HG03575 (cell line): ENCODE results near the gene SLC34A3.

Source experiments
- ATAC-seq: cut with Tn5 transposase; IDR thresholded peaks from one replicate; pipeline ENCODE4 v1.9.1; 2021; ENCODE audit not compliant: unreplicated experiment, insufficient number of reproducible peaks, low FRiP score; ENCODE audit errors: extremely low read depth

SLC34A3 gene

GRCh38 chr9:137194388-137194787 is 36.3 kb upstream of the SLC34A3 start:
- no peak for ATAC-seq

- ATAC-seq = no peak
Observed at GRCh38 chr9:137194909-137195308, 35.8 kb upstream of the SLC34A3 start.

- no peak for ATAC-seq
Observed at GRCh38 chr9:137195525-137196220, 35.0 kb upstream of the SLC34A3 start.

GRCh38 chr9:137198051-137198901 is 32.4 kb upstream of the SLC34A3 start:
- no peak for ATAC-seq

- ATAC-seq = no peak
Observed at GRCh38 chr9:137198902-137199283, 31.8 kb upstream of the SLC34A3 start.

- no peak for ATAC-seq
Observed at GRCh38 chr9:137199411-137200121, 31.1 kb upstream of the SLC34A3 start.

GRCh38 chr9:137200311-137201204 is 30.1 kb upstream of the SLC34A3 start, which contains the start of gene TPRN:
TPRN (minus strand) TSS chr9:137200741; CDS start chr9:137200711, 30 bp downstream.
- peak; percentile 60 for ATAC-seq

GRCh38 chr9:137201205-137201868 is 29.4 kb upstream of the SLC34A3 start:
- no peak for ATAC-seq

GRCh38 chr9:137202966-137203365 is 27.7 kb upstream of the SLC34A3 start:
- ATAC-seq = no peak

- ATAC-seq = no peak
Observed at GRCh38 chr9:137204731-137205125, 26.0 kb upstream of the SLC34A3 start.

- ATAC-seq = no peak
Observed at GRCh38 chr9:137205126-137206069, 25.3 kb upstream of the SLC34A3 start, which contains the start of the genes NDOR1 and TMEM203. NDOR1 (plus strand) TSS chr9:137205700; CDS start chr9:137205778, 78 bp downstream. TMEM203 (minus strand) TSS chr9:137205648; CDS start chr9:137205414, 234 bp downstream.

GRCh38 chr9:137206602-137207001 is 24.1 kb upstream of the SLC34A3 start:
- ATAC-seq = no peak

- no peak for ATAC-seq
Observed at GRCh38 chr9:137211532-137211931, 19.2 kb upstream of the SLC34A3 start.

GRCh38 chr9:137212520-137212919 is 18.2 kb upstream of the SLC34A3 start:
- no peak for ATAC-seq

GRCh38 chr9:137213160-137214060 is 17.3 kb upstream of the SLC34A3 start:
- ATAC-seq = no peak

GRCh38 chr9:137214620-137215019 is 16.1 kb upstream of the SLC34A3 start:
- ATAC-seq = no peak
